ENCODE measurements around the gene RAB11FIP4.

DNA sequence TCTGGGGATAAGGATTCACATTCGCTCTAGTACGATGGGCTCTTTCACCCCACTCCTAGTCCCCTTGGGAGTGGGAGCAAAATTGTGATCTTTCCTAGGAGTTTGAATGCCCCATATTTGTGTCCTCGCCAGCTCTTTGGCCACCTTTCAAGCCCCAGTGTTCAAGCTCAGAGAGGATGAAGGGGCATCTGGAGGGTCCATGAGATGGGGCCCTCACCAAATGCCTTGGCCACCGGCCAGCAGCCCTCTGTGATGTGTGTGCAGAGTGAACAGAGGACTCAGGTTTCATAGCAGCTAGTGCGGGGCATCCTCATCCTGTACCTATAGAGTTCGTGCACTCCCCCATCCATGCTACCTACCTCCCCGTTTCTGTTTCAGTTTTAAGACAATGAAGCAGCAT lies 140.6 kb downstream of the RAB11FIP4 start:
- TF ChIP-seq, protein P1, sequence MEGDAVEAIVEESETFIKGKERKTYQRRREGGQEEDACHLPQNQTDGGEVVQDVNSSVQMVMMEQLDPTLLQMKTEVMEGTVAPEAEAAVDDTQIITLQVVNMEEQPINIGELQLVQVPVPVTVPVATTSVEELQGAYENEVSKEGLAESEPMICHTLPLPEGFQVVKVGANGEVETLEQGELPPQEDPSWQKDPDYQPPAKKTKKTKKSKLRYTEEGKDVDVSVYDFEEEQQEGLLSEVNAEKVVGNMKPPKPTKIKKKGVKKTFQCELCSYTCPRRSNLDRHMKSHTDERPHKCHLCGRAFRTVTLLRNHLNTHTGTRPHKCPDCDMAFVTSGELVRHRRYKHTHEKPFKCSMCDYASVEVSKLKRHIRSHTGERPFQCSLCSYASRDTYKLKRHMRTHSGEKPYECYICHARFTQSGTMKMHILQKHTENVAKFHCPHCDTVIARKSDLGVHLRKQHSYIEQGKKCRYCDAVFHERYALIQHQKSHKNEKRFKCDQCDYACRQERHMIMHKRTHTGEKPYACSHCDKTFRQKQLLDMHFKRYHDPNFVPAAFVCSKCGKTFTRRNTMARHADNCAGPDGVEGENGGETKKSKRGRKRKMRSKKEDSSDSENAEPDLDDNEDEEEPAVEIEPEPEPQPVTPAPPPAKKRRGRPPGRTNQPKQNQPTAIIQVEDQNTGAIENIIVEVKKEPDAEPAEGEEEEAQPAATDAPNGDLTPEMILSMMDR (IDR thresholded peaks at IDR 0.05; ENCODE audit: insufficient read depth, low read length, poor library complexity, severe bottlenecking): no peak
- no peak for TF ChIP-seq EZH2phosphoT487 (conservative IDR thresholded peaks at IDR 0.05; ENCODE audit: low read length)
